K562 (cell line): ENCODE data around the gene SKIC2. TPM values are rescaled to one million over a fixed set of nuclear protein-coding genes. Genes with fewer than 3 reads are reported as not detected.
A peak's percentile ranks its signal among the peaks of the same experiment; 100 is the strongest.

Source experiments
- CCNT2 ChIP-seq: IDR thresholded peaks from 2 replicates; pipeline ENCODE4 v1.6.1; 2011; ENCODE audit warnings: borderline replicate concordance, low read depth, mild to moderate bottlenecking, moderate library complexity, mixed read lengths, low read length; ENCODE audit not compliant: insufficient read length; ENCODE audit errors: extremely low read depth
- EHMT2 ChIP-seq: fragments of 450-650 bp; IDR thresholded peaks from 2 replicates; pipeline ENCODE4 v1.6.1; 2018; ENCODE audit warnings: antibody characterized with exemption
- ELF1 ChIP-seq: fragments of 200-800 bp; sonication (Bioruptor generic); IDR thresholded peaks from 2 replicates; pipeline ENCODE4 v1.6.1; 2016; ENCODE audit warnings: missing genetic modification characterization, missing compliant biosample characterization
- ELF2 ChIP-seq: fragments of 250-450 bp; sonication (Bioruptor Pico); IDR thresholded peaks from 2 replicates; pipeline ENCODE4 v1.5.0; 2021; ENCODE audit warnings: mild to moderate bottlenecking
- EWSR1 ChIP-seq: fragments of 450-650 bp; IDR thresholded peaks from 2 replicates; pipeline ENCODE4 v1.6.1; 2018; ENCODE audit warnings: borderline replicate concordance, mild to moderate bottlenecking, low read depth, moderate library complexity; ENCODE audit not compliant: partially characterized antibody
- L3MBTL2 ChIP-seq: fragments of 450-650 bp; IDR thresholded peaks from 2 replicates; pipeline ENCODE4 v1.6.1; 2016; ENCODE audit warnings: mild to moderate bottlenecking, moderate library complexity
- NRF1 ChIP-seq, 2 experiments: fragments of 450-650 bp; IDR thresholded peaks in 1 of 2; conservative IDR thresholded peaks in 1 of 2; 2 replicates each; pipeline ENCODE4 v1.6.1; 2014; ENCODE audit warnings: mild to moderate bottlenecking in 2 of 2
- PHF20 ChIP-seq: fragments of 450-650 bp; IDR thresholded peaks from 2 replicates; pipeline ENCODE4 v1.6.1; 2018; ENCODE audit not compliant: partially characterized antibody
- RFX7 ChIP-seq: fragments of 250-450 bp; sonication (Bioruptor Pico); IDR thresholded peaks from 2 replicates; pipeline ENCODE4 v1.5.1; 2021; ENCODE audit warnings: mild to moderate bottlenecking
- SAFB2 ChIP-seq: fragments of 200-400 bp; formaldehyde crosslinking; IDR thresholded peaks from 2 replicates; pipeline ENCODE4 v1.6.1; 2018; ENCODE audit warnings: borderline replicate concordance, low read length, low read depth, moderate library complexity; ENCODE audit not compliant: severe bottlenecking
- SMARCA5 ChIP-seq: fragments of 450-650 bp; IDR thresholded peaks from 2 replicates; pipeline ENCODE4 v1.6.1; 2016
- ZNF175 ChIP-seq: fragments of 200-800 bp; sonication (Bioruptor generic); IDR thresholded peaks from 2 replicates; pipeline ENCODE4 v1.6.1; 2016; ENCODE audit warnings: low read depth, mild to moderate bottlenecking, missing genetic modification characterization, missing compliant biosample characterization
- ZNF551 ChIP-seq: fragments of 250-450 bp; sonication (Bioruptor Pico); IDR thresholded peaks from 2 replicates; pipeline ENCODE4 v1.5.0; 2021; ENCODE audit warnings: mild to moderate bottlenecking, moderate library complexity
- polyA plus RNA-seq, 8 experiments: library from polyadenylated mRNA; depleted of rRNA in 4 of 8; stranded (reverse) in 5 of 8; unstranded in 3 of 8; fragments of >200 nt; fragmentation: Nextera tagmentation in 2 of 8; fragmentation: Illumina TruSeq in 1 of 8; extraction: Ambion mirVana in 2 of 8; extraction: Trizol in 1 of 8; gene quantifications; 2 replicates each; pipeline versions ENCODE4 v1.2.1 to v1.2.3, GENCODE V29; 2011 to 2014; ENCODE audit warnings: inconsistent platforms in 1 of 8, missing spikeins in 1 of 8
- total RNA-seq, 7 experiments: library from RNA; depleted of rRNA in 6 of 7; stranded (reverse); fragments of >200 nt in 6 of 7; fragmentation: Illumina TruSeq in 2 of 7; extraction: Trizol in 2 of 7; gene quantifications; 2 replicates each; pipeline versions ENCODE4 v1.2.1 to v1.2.3, GENCODE V29; 2011 to 2021; ENCODE audit warnings: low replicate concordance in 1 of 7
- TF ChIP-seq, protein P1 (sequence below): fragments of 450-650 bp; IDR thresholded peaks from 2 replicates; pipeline ENCODE4 v1.6.1; 2016; ENCODE audit warnings: mild to moderate bottlenecking, moderate library complexity
- TF ChIP-seq, protein P2 (sequence below): fragments of 450-650 bp; IDR thresholded peaks from 2 replicates; pipeline ENCODE4 v1.6.1; 2016

Gene SKIC2
- total and polyA plus RNA-seq, 9 of the 15 experiments (the other 6 are each of a cell fraction or from before 2014, with no cell fraction given): 3.3 to 94.6 (median 38.8) TPM

DNA sequence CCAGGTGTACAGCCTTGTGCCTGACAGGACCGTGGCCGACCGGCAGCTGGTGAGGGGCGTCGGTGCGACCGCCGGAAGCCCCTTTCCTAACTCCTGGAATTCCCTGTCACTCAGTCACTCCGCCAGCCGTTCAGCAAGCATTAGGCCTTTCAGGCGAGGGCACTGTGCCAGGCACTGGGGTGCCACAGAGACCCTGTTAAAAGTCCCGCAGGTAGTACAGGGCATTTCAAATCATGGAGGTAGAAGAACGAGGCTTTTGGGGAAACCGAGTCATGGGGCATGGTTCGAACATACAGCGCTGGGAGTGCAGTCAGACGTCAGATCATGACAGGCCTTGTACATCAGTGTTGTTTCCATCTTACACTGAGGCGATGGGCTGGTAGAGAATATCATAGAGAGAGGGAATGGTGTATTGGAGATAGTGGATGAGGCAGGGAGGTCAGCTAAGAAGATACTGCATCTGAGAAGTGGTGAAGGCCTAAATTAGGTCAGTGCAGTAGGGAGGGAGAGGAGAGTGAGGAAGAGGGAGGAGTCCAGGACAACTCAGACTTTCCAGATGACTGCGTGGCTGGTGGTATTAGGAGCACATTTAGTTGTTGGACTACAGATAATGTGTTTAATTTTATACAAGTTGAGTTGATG lies 13.9 kb downstream of the SKIC2 start (continued):
- TF ChIP-seq NRF1 (conservative IDR thresholded peaks at IDR 0.05 in 1 of 2, IDR thresholded peaks at IDR 0.05 in 1 of 2): peak in 1 of 2 experiments; percentile 3; a peak in 2 of 4 replicates
- no peak for TF ChIP-seq EWSR1
- no peak for TF ChIP-seq PHF20
- no peak for TF ChIP-seq ZNF551 (CRISPR knock-in tag)
- no peak for TF ChIP-seq SAFB2
- peak; percentile 77 for TF ChIP-seq SMARCA5
- TF ChIP-seq, protein P1, sequence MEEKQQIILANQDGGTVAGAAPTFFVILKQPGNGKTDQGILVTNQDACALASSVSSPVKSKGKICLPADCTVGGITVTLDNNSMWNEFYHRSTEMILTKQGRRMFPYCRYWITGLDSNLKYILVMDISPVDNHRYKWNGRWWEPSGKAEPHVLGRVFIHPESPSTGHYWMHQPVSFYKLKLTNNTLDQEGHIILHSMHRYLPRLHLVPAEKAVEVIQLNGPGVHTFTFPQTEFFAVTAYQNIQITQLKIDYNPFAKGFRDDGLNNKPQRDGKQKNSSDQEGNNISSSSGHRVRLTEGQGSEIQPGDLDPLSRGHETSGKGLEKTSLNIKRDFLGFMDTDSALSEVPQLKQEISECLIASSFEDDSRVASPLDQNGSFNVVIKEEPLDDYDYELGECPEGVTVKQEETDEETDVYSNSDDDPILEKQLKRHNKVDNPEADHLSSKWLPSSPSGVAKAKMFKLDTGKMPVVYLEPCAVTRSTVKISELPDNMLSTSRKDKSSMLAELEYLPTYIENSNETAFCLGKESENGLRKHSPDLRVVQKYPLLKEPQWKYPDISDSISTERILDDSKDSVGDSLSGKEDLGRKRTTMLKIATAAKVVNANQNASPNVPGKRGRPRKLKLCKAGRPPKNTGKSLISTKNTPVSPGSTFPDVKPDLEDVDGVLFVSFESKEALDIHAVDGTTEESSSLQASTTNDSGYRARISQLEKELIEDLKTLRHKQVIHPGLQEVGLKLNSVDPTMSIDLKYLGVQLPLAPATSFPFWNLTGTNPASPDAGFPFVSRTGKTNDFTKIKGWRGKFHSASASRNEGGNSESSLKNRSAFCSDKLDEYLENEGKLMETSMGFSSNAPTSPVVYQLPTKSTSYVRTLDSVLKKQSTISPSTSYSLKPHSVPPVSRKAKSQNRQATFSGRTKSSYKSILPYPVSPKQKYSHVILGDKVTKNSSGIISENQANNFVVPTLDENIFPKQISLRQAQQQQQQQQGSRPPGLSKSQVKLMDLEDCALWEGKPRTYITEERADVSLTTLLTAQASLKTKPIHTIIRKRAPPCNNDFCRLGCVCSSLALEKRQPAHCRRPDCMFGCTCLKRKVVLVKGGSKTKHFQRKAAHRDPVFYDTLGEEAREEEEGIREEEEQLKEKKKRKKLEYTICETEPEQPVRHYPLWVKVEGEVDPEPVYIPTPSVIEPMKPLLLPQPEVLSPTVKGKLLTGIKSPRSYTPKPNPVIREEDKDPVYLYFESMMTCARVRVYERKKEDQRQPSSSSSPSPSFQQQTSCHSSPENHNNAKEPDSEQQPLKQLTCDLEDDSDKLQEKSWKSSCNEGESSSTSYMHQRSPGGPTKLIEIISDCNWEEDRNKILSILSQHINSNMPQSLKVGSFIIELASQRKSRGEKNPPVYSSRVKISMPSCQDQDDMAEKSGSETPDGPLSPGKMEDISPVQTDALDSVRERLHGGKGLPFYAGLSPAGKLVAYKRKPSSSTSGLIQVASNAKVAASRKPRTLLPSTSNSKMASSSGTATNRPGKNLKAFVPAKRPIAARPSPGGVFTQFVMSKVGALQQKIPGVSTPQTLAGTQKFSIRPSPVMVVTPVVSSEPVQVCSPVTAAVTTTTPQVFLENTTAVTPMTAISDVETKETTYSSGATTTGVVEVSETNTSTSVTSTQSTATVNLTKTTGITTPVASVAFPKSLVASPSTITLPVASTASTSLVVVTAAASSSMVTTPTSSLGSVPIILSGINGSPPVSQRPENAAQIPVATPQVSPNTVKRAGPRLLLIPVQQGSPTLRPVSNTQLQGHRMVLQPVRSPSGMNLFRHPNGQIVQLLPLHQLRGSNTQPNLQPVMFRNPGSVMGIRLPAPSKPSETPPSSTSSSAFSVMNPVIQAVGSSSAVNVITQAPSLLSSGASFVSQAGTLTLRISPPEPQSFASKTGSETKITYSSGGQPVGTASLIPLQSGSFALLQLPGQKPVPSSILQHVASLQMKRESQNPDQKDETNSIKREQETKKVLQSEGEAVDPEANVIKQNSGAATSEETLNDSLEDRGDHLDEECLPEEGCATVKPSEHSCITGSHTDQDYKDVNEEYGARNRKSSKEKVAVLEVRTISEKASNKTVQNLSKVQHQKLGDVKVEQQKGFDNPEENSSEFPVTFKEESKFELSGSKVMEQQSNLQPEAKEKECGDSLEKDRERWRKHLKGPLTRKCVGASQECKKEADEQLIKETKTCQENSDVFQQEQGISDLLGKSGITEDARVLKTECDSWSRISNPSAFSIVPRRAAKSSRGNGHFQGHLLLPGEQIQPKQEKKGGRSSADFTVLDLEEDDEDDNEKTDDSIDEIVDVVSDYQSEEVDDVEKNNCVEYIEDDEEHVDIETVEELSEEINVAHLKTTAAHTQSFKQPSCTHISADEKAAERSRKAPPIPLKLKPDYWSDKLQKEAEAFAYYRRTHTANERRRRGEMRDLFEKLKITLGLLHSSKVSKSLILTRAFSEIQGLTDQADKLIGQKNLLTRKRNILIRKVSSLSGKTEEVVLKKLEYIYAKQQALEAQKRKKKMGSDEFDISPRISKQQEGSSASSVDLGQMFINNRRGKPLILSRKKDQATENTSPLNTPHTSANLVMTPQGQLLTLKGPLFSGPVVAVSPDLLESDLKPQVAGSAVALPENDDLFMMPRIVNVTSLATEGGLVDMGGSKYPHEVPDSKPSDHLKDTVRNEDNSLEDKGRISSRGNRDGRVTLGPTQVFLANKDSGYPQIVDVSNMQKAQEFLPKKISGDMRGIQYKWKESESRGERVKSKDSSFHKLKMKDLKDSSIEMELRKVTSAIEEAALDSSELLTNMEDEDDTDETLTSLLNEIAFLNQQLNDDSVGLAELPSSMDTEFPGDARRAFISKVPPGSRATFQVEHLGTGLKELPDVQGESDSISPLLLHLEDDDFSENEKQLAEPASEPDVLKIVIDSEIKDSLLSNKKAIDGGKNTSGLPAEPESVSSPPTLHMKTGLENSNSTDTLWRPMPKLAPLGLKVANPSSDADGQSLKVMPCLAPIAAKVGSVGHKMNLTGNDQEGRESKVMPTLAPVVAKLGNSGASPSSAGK: peak; percentile 98
- TF ChIP-seq CCNT2: peak; percentile 31
- no peak for TF ChIP-seq RFX7 (CRISPR knock-in tag)
- TF ChIP-seq, protein P2, sequence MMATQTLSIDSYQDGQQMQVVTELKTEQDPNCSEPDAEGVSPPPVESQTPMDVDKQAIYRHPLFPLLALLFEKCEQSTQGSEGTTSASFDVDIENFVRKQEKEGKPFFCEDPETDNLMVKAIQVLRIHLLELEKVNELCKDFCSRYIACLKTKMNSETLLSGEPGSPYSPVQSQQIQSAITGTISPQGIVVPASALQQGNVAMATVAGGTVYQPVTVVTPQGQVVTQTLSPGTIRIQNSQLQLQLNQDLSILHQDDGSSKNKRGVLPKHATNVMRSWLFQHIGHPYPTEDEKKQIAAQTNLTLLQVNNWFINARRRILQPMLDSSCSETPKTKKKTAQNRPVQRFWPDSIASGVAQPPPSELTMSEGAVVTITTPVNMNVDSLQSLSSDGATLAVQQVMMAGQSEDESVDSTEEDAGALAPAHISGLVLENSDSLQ: peak; percentile 54
- no peak for TF ChIP-seq ELF1
- TF ChIP-seq ELF2: no peak
- peak; percentile 69 for TF ChIP-seq L3MBTL2
- TF ChIP-seq ZNF175 (CRISPR knock-in tag): no peak
- peak; percentile 76; the same call in 1 of the 2 replicates for TF ChIP-seq EHMT2
